Activated T-cell treated with anti-CD3 and anti-CD28 coated beads, Interleukin-2, amount 50 U/mL, for 1 hour (primary cell): Measurements from ENCODE around the gene TMIGD1.
A peak's percentile ranks its signal among the peaks of the same experiment; 100 is the strongest.

Experiments used
- DNase-seq: peaks from one replicate; pipeline ENCODE4 v3.0.0-alpha.2; 2020

Gene TMIGD1

DNA sequence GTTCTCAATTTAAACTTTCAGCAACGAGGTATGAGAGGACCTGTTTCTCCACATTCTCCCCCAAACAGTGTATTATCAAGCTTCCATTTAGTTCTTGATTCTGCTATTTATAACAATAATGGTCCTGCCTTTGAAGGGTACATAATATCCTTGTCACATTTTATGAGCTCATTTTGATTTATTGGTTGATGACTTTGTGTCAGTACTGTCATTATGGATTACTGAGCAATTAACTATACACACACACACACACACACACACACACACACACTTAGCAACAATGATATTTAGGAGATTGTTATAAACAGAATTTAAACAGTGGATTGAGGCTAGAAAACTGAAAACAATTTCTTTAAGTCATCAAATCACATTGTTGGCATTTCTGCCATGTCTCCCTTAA lies 7.0 kb downstream of the TMIGD1 start:
- no peak for DNase-seq

DNA sequence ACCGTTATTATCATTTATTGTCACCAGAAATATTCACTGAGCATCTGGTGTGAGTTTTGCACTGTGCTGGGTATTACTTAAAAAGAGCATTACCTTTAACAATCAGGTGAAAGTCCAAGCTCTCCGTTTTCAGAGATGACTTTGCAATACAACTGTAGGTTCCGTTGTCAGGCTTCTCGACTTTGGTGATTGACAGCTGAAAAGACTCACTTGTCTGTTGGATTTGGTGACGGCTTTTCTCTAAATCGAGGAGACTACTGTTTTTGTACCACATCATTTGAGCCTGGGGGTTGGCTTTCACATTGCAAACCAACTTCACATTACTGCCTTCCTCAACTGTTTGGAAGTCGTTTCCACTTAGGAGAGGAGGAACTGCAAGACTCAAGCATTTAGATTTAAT lies 9.1 kb downstream of the TMIGD1 start:
- DNase-seq, result no peak

DNA sequence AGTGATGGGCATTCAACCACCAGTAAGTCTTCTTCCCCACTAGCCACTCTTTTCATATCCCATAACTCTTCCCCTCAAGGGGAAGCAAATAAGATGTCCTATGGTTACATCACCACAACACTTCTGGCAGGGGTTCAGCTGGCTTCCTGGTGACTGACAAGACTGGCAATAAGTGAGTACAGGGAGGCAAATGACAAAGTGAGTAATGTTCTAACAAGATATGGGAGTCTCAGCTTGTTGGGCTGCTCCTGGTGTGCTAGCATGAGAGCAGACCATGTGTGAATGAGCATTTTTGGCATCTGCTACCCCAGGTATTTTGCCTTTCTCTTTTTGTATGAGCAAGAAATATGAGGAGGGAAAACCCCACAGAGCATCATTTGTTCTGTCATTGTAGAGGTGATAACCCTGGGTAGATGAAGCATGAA lies 9.9 kb downstream of the TMIGD1 start:
- peak; percentile 29 for DNase-seq

DNA sequence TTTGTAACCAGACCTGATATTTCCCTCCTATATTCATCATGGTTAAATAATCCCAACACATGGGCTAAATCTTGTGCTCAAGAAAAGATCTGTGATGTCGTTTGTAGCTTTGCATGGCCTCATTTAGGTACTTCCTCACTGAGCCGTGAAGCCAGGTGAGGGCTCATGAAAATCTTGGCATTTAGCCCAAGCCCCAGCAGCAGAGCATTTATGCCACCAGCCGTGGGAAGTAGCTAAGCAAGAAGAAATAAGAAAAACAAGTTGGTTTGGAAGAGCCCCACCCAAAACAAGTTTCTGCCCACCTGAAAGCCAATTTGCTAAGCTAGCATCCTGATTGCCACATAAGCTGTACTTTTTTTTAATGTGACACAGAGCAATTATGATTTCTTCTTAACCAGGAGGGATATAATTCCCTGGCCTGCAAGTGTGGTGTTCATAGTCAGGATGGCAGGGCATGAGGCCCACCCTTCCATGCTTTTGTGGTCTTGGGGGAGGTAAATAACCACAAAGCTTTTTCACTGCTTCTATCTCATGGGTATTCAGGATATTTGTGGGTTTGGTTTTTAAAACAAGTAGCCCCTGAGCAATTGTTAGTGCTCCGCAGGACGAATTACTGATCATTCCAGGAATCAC lies 10.5 kb downstream of the TMIGD1 start:
- DNase-seq, result peak; percentile 49

DNA sequence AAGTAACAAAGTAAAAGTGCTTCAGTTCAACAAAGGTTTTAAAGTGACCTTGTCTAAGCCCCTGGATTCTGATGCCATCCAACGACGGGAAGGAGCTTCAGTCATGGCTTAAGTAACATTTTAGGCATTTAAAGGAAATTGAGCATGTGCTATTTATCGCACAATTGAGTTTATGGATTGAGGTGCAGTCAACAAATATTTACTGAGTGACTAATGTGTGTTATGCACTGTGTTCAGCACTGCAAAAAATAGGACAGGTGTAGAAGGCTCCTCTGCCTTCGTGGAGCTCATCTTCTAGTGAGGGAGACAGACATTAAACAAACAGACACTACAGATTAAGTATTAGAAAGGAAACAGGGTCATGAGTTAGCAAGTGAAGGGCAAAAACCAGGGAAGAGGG lies 12.5 kb downstream of the TMIGD1 start:
- no peak for DNase-seq

GRCh38 chr17:30318155-30318554 lies 15.7 kb downstream of the TMIGD1 start:
- no peak for DNase-seq

- no peak for DNase-seq
These were observed 17.1 kb downstream of the TMIGD1 start for GRCh38 chr17:30316736-30317135.

- no peak for DNase-seq
These were observed 18.8 kb downstream of the TMIGD1 start for GRCh38 chr17:30315106-30315505.

DNA sequence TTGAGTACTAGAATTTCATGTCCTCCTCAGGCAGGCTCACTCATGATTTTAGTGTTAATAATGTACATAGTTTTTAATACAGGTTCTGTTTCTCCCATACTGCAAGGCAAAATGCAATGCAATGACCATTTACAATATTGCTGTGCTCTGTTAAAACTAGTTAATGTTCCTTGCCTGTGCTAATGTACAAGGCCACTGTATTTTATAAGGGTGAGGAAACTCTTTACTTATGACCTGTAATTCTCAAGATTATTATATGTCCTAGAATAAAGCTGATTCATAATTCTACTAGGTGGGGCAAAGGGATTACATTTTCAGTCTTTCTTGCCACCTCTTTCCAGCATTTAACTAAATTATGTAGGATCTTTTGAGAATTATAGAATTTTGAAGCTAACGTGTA lies 19.4 kb downstream of the TMIGD1 start:
- DNase-seq, result no peak

- DNase-seq, result no peak
These were observed 21.6 kb downstream of the TMIGD1 start for GRCh38 chr17:30312226-30312625.

- DNase-seq, result no peak
These were observed 23.3 kb downstream of the TMIGD1 start for GRCh38 chr17:30310562-30310961.

- no peak for DNase-seq
These were observed 24.3 kb downstream of the TMIGD1 start for GRCh38 chr17:30309591-30309990.

DNA sequence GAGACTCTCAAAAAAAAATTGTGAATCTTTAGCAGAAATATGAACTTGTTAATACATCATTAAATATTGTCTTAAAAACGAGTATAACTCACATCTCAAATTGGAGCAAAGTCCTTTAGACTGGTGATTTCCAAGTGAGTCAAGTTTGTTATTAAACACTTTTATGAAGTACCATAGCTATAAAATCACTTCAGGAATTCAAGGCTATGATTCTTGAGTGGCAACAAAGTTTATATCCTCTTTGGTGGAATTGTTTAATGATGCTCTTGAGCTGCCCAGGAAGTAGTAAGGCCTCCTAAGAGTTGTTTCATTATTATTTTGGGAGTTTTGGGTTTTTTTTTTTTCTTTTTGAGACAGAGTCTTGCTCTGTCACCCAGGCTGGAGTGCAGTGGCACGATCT lies 25.5 kb downstream of the TMIGD1 start:
- DNase-seq, result no peak

DNA sequence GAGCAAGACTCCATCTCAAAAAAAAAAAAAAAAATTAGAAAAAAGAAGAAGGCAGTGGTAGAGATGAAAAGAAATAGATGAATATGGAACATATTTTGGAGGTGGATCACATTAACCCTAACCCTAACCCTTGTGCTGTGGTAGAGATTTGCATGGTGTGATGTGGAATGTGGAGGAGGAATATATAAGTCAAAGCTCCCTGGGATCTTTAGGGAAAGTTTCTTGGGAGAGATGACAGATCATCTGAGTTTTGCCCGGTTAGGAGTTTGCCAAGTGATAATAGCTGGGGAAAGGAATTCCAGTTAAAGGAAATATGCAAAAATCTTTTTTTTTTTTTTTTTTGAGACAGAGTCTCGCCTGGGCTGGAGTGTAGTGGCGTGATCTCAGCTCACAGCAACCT lies 29.1 kb downstream of the TMIGD1 start:
- no peak for DNase-seq

GRCh38 chr17:30302241-30302640 lies 31.6 kb downstream of the TMIGD1 start:
- no peak for DNase-seq

- no peak for DNase-seq
These were observed 33.0 kb downstream of the TMIGD1 start for GRCh38 chr17:30300818-30301217.

GRCh38 chr17:30299000-30299399 lies 34.9 kb downstream of the TMIGD1 start:
- DNase-seq, result no peak

- DNase-seq, result no peak
These were observed 36.1 kb downstream of the TMIGD1 start for GRCh38 chr17:30297715-30298114.

GRCh38 chr17:30296499-30297080 lies 37.3 kb downstream of the TMIGD1 start:
- no peak for DNase-seq

DNA sequence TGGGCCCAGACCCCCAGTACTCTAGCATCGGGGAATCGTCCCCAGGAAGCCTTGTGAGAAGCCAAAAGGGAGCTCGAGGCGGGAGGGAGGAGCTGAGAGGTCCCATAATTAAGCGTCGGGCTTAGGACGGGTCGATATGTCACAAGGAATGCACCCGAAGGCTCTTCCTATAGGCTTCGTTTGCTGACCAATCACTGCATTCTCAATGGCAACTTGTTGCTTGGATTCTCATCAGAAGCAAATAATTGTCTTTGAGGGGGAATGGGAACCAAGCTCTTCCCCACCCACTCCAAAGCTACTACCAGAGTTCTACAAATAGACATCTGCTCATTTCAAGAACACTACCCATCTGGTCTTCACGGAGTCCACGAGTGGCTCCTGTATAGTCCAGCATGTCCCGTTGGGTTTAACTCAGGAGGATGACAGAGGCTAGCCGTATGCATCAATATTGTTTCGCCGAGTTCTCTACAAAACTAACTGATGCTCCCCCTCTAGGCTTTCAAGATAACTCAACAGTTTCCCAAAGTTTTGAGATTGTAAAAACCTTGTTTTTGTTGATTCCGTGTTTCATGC lies 41.5 kb downstream of the TMIGD1 start:
- no peak for DNase-seq

- peak; percentile 88 for DNase-seq
These were observed 42.1 kb downstream of the TMIGD1 start, which contains the start of gene BLMH for GRCh38 chr17:30291543-30292285. Gene BLMH (minus strand): TSS chr17:30291944. CDS start chr17:30291819, 125 bp downstream.

DNA sequence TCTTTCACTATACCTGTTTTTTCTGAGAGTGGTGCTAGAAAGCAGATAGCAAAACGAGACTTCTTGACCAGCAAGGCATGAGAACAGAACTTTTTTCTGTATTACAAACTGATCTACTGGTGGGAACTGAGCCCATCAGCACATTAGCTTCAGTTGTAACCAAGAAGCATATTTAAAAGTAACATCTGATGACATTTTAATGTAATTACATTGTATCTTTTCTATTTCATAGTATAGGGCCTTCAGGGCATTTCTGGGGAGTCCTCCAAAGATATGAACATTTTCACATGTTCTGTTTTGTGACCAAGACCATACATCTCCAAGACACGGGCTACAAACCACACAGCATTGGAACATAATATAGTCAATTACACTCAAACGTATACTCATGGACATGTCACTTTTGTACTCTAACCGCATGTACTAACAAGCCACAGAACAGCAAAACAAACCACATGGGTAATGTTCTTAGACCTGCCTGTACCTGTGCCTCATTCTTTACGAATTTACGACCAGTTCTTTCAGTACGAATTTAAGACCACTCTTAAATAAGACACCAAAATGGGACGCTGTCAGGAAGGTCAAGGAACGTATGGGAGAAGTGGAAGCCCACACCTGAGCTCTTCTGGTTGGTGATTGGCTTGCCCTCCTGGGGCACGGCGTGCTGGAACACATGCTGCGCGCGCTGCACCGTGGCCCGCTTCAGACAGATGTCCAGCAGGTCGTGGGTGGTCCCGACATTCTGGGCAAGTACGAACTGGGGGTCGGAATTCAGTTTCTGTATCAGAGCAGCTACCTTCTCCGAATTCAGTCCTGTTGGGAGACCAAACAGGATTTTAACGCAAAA lies 42.9 kb downstream of the TMIGD1 start:
- DNase-seq, result no peak

DNA sequence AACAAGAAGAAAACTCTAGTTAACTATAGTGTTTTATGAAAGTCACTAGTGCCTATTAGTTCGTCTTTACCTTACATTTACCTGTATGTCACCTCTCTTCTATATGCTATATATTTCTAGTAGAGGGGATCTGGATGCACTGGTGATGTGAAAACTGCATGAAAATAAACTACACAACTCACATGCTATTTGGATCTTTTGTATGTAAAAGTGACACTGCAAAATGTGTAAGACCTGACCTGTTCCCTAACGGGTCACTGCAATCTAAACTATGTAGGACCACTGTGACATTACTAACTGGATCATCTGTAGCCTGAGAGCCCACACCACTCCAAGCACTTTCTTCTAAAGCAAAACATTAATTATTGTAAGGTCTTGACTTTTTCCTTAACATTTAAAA lies 43.8 kb downstream of the TMIGD1 start:
- DNase-seq, result no peak
